GM18858 (cell line): ENCODE results near the gene LYPD4.

Experiments used
- ATAC-seq: cut with Tn5 transposase; IDR thresholded peaks from one replicate; pipeline ENCODE4 v1.9.1; 2021; ENCODE audit not compliant: unreplicated experiment

LYPD4 gene

GRCh38 chr19:41853344-41853743, 8.9 kb upstream of the LYPD4 start:
- no peak for ATAC-seq

GRCh38 chr19:41851456-41851855, 7.0 kb upstream of the LYPD4 start:
- no peak for ATAC-seq

- ATAC-seq, result no peak
Observed at GRCh38 chr19:41850381-41850780, 5.9 kb upstream of the LYPD4 start.

DNA sequence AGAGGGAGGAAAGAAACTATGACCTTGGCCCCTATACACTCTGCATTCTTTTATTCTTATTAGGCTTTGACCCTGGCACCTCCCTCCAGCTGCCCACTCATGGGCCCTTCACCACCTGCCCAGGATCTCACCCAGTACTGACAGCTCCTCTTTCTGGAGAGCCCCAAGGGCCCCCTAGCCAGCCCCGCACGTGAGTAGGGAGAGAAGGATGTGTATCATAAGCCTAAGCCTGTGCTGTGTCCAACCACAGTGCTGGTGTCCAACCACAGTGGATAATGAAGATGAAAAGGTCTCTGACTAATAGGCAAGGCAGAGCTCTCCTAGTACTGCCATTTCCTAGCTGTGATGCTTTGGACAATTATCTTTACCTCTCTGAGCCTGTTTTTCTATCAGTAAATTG, 4.6 kb upstream of the LYPD4 start:
- ATAC-seq, result no peak

DNA sequence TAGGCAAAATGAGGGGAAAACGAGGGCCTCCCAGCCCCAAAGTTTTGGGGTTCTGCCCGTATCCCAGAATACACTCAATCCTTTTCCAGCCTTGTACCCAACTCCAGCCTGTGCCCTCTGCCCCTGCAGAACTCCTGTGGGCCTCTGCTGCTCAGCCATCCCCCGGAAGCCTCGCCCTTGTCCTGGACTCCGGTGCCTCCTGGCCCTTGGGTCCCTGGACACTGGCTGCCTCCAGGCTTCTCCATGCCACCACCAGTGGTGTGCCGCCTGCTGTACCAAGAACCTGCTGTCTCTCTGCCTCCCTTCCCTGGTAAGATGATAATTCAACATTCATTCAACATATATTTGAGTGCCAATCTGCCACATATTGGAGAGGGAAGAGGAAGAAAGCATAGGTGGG, 4.2 kb upstream of the LYPD4 start:
- no peak for ATAC-seq

DNA sequence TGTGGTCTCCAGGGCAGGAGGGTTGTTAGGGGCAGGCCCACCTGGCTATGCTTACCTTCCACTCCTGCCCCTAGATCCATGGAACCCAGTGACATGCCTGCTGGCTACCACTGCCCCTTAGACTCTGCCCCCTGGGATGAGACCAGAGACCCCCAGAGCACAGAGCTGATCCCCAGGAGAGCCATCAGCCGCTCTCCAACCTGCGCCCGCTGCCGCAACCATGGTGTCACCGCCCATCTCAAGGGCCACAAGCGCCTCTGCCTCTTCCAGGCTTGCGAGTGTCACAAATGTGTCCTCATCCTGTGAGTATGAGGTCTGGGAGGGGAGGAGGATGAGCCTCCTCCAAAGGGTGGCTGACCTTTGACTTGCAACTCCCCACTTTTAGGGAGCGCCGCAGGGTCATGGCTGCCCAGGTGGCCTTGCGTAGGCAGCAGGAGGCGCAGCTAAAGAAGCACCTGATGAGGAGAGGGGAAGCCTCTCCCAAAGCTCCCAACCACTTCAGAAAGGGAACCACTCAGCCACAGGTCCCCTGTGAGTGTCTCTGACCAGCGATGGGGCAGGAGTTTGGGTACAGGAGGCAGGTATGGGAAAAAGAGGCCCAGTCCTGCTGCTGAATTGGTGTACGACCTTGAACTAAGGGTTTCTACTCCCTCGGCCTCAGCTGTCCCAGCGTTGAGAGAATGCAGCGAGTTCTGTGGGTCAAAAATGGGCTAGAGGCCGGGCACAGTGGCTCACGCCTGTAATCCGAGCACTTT, 3.0 kb upstream of the LYPD4 start:
- ATAC-seq, result no peak

DNA sequence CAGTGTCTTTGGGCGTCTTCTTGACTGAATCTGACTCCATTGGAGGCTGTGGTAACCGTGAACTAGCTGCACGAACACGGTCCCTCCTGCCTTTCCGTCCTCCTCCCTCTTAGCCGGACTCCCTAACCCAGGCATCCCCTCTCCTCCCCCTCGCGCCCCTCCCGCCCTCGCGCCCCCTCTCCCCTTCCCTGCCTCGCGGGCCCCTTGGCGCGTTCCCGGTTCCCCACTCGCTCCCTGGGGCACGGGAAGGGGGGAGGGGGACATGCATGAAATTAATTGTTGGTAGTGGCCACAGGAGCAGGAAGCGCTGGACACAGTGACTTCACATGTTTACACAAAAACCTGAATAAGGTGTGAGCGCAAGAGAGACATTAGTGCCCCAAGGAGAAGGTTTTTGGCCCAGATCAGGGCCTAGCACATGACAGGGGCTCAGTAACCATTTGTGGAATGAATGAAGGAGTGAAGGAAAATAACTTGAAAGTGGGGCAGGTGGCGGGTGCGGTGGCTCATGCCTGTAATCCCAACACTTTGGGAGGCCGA, 638 bp upstream of the LYPD4 start:
- no peak for ATAC-seq

- no peak for ATAC-seq
Observed at GRCh38 chr19:41845001-41845050, 343 bp upstream of the LYPD4 start, which contains the start of gene DMRTC2. Gene DMRTC2 (plus strand): TSS chr19:41845042. CDS start chr19:41847429, 2,387 bp downstream.

- no peak for ATAC-seq
Observed at GRCh38 chr19:41843371-41843770, 1.1 kb downstream of the LYPD4 start.

DNA sequence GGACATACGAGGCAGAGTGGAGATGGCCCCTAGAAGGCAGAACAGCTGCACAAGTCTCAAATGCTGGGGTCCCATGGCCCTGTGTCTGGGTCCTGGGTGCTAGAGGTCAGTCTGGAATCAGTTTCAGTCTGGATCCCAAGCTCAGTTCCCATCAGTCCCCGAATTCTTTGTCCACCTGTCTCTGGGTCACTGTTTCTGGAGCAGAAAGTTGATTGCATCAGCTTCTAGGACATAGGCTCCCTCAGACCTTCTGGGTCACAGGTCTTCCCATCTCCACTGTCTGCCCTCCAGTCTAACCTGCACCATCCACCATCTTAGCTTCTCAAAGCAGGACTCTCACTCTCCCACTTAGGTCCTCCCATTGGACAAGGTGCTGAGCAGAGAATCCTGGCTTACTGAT, 5.3 kb downstream of the LYPD4 start:
- no peak for ATAC-seq

GRCh38 chr19:41837981-41838708, 6.3 kb downstream of the LYPD4 start:
- ATAC-seq, result no peak

GRCh38 chr19:41821003-41821735, 23.3 kb downstream of the LYPD4 start:
- no peak for ATAC-seq

DNA sequence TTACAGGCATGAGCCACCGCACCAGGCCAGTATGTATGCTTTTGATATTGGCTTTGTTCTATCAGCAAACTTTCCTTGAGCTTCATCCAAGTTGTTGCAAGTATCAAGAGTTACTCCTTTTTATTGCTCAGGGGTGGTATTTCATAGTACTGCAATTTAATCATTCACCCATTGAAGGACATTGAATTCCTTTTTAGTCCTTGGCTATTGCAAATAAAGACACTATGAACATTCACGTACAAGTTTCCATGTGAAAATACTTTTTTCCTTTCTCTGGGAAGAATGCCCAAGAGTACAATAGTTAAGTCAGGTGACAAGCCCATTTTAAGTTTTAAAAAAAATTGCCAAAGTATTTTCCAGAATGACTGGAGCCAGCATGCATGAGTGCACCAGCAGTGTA, 27.7 kb downstream of the LYPD4 start:
- no peak for ATAC-seq

DNA sequence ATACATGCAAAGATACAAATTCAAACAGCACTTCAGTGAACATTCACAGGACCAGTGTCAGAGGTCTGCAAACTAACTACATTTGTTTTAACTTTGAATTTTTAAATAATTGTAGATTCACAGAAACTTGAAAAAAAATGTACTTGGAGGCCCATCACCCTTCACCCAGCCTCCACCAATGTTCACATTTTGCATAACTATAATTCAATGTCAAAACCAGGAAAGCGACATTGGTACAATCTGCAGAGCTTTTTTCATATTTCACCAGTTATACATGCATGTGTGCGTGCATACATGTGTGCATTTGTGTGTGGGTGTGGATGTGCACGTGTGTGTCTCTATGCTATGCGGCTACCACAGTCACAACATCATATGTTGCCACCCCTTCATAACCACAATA, 29.2 kb downstream of the LYPD4 start:
- no peak for ATAC-seq

- ATAC-seq, result no peak
Observed at GRCh38 chr19:41813911-41814310, 30.6 kb downstream of the LYPD4 start.

GRCh38 chr19:41811981-41812380, 32.5 kb downstream of the LYPD4 start:
- no peak for ATAC-seq

DNA sequence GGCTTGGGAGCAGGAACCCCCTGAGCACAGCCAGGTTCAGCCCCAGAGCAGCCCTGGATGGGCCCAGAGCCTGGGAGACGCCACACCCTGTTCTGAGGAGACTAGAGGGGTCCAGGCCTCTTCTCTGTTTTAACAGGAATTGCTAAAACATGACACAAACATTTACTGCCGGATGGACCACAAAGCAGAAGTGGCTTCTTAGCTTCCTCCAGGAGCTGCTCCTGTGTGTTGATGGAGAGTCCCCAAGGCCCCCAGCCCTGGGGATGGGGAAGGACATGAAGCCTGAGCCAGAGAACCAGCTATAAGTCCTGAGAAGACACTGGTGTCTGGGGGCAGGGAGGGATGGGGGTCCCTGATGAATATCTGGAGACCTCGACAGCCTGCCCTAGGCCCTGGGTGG, 33.4 kb downstream of the LYPD4 start:
- no peak for ATAC-seq

DNA sequence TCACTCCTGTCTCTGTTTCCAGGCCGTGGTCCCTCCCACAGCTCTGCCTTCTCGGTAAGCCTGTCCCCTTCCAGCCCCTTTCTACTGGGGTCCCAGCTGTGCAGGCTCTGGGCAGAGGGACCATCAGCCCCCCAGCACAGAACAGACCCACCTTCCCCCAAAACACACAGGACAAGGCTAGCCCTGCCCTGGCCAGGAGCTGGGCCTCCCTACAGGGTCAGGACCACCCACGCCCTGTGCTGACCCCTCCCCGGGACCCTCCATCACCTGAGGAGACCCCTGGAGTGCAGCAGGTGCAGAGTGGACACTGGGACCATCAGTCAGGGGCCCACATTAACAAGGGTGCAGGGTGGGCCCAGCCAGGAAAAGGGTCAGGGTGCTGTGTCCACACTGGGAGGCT, 34.2 kb downstream of the LYPD4 start:
- no peak for ATAC-seq

- ATAC-seq, result no peak
Observed at GRCh38 chr19:41808663-41809566, 35.6 kb downstream of the LYPD4 start.

DNA sequence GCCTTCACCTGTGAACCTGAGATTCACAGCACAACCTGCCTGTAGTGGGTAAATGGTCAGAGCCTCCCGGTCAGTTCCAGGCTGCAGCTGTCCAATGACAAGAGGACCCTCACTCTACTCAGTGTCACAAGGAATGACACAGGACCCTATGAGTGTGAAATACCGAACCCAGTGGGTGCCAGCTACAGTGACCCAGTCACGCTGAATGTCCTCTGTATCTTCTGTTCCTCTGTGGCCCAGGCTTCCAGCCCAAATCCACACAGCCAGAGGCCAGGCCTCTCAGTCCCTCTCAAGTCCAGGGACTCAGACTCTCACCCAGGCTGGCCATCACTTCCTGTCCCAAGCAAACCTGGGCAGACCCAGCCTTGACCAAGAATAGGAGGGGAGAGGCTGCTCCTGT, 37.3 kb downstream of the LYPD4 start:
- no peak for ATAC-seq

DNA sequence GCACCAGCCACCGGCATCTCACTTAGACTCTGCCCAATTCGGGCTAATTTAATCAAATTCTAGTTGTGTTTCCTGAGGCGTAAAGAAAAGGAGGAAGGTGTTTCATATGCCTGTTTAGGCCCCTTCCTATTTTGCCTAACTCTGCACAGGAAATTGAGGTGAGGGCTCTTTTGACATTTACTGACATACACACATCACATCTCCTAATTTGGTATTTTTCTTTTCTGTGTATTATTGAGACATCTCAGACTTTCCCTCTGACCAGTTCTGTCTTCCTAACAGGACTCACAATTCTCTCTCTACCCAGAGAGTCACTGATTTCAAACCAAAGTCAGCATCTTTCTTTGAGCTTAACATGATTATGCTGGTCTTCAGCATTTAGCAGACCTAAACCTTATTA, 40.1 kb downstream of the LYPD4 start:
- no peak for ATAC-seq
